GM19452 (cell line): Measurements from ENCODE around the gene UMODL1.

Source experiments
- ATAC-seq: cut with Tn5 transposase; IDR thresholded peaks from one replicate; pipeline ENCODE4 v1.9.1; 2021; ENCODE audit not compliant: unreplicated experiment

Gene UMODL1

GRCh38 chr21:42057851-42058437 is 13.2 kb upstream of the UMODL1 start:
- ATAC-seq, result no peak

GRCh38 chr21:42058631-42059111 is 12.4 kb upstream of the UMODL1 start:
- no peak for ATAC-seq

- ATAC-seq, result no peak
These were observed 12.0 kb upstream of the UMODL1 start for GRCh38 chr21:42059141-42059540.

GRCh38 chr21:42059721-42060120 is 11.4 kb upstream of the UMODL1 start:
- no peak for ATAC-seq

GRCh38 chr21:42060166-42060565 is 11.0 kb upstream of the UMODL1 start:
- ATAC-seq, result no peak

DNA sequence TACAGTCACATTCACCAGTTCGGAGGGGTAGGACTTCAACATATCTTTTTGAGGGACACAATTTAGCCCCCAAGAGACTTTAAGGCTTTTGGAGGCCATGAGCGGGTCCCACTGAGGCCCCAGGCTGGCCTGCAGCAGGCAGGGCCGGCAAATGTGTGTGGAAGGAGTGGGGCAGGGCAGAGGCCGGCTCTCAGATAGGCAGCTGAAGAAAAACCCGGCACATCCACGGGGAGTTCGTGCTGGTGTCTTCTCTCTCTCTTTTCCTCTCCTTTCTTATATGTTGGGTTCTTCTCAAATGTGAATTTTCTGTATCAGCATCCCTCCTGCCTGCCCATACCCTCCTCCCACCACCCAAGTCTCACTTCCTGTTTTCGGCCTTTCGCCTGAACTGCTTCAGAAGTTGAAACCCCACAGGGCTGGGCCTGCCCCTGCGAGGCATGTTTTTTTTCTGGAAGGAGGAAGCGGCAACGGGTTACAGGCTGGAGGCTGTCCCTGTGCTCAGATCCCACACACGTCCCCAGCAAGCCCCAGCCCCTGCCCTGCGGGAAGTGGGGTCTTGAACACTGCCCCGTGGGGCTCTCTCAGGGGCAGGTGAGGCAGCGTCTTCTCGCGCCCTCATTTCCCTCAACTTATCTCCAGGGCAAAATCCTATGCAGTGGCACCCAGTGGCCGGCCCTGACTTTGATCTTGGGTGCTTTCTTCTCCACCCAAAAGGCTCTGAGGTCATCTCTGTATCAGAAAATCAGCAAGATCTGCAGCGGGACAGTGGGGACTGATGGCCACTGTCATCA is 9.7 kb upstream of the UMODL1 start:
- ATAC-seq, result peak; percentile 50

GRCh38 chr21:42061986-42062235 is 9.2 kb upstream of the UMODL1 start:
- ATAC-seq, result no peak

GRCh38 chr21:42062236-42063022 is 8.7 kb upstream of the UMODL1 start:
- peak; percentile 46 for ATAC-seq

DNA sequence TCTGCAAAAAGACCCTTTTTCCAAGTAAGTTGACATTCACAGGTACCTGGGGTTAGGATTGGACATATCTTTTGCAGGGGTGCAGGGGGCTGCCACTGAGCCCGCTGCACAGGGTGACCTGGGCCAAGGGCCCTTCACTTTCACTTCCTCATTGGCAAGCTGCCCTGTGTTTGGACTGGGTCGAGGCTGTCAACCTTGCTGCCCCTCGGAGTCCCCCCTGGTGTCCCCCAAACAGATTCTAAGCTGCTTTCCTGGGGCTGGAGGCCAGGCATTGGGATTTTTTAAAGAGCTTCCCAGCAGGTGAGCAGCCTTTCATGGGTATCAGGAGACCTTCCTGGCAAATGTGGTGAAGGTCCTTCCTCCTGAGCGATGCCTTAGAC is 7.9 kb upstream of the UMODL1 start:
- ATAC-seq, result no peak

- no peak for ATAC-seq
These were observed 7.3 kb upstream of the UMODL1 start for GRCh38 chr21:42063571-42064521.

- no peak for ATAC-seq
These were observed 4.6 kb upstream of the UMODL1 start for GRCh38 chr21:42066521-42066920.

DNA sequence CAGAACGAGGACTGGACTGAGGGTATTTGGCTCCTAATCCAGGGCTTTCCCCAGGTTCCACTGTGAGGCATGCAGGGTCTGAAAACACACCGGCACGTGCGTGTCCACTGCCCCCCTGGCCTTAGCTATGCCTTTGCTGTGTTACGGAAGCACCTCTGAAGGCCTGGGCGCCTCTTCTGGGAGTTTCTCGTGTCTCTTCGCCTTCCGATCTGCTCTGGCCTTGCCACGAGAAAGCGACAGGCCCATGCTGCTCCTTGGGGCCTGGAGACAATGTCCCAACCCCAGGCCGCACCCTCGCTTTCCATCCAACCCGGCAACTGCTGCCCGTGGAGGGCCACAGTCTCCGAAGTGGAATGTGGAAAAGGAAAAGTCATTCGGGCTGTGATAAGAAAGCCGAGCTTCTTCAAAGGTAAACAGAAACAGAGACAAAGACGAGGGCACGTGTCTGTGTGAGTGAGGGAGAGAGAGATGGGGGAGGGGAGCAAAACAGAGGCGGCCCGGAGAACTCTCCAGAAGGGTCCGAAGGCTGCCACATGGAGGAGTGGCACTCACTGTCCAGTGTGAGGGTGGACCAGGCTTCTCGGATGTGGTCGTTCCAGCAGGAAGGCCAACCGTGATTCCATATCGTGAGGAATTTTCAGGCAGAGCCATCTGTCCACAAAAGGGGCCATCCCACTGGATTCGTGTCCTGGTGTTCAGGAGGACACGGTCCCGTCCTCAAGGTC is 3.4 kb upstream of the UMODL1 start:
- ATAC-seq, result no peak

DNA sequence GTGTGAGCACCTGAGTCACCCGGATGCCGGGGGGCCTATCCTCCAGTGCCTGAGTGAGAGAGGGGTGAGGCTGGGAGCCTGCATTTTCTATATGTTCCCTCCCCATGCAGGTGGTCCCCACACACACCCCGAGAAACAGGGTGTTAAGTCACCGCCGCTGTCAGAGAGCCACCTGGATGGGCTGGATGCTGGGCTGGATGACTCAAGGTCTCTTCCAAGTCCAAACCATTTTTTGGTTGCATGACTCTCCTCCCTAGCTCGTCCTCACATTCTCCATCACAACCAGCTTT is 2.9 kb upstream of the UMODL1 start:
- no peak for ATAC-seq

DNA sequence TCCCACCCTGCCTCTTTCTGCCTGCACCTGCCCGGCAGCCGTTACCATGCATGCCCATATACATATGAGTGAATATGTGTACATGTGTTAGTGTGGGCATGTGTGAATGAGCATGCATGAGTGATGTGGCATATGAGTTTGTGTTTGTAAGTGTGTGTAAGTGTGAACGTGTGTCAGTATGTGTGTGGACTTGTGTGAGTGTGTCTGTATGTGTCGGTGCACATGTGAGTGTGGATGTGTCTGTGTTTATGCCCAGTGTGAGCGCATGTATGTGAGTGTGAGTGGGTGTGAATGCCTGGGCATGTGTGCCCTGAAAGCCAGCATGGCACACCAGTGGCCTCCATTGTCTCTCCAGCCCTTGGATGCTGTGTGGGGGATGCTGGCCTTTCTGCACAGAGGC is 2.5 kb upstream of the UMODL1 start:
- ATAC-seq, result no peak

DNA sequence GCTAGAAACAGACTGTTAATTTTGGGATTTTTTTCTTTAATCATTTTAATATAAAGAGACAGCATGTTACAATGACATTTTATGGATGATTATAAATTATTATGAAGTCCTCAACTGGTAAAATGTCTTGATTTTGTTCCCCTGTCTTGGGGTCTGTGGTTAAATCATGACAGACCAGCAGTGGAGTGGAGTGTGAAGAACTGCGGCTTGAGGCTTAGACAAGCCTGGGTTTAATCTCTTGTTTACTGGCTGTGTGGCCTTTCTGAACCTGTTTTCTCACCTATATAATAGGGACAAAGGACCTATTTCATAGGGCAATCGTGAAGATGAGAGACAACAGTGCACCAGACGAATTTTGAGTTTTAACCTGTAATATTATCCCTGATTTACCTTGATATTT is 1.8 kb upstream of the UMODL1 start:
- ATAC-seq, result no peak

- no peak for ATAC-seq
These were observed 1.3 kb upstream of the UMODL1 start for GRCh38 chr21:42069843-42070242.

- no peak for ATAC-seq
These were observed 2.3 kb downstream of the UMODL1 start for GRCh38 chr21:42073145-42074099.

- no peak for ATAC-seq
These were observed 4.8 kb downstream of the UMODL1 start for GRCh38 chr21:42075686-42076471.
